Stimulated activated CD8-positive, alpha-beta memory T cell treated with anti-CD3 and anti-CD28 coated beads, Interleukin-4, amount 100 ng/mL, for 4 hours (primary cell): Measurements from ENCODE around the gene SHMT2.
A peak's percentile ranks its signal among the peaks of the same experiment; 100 is the strongest.

Source experiments
- DNase-seq, 2 donors: peaks; one replicate each; pipeline ENCODE4 v3.0.0-alpha.2; 2020; ENCODE audit warnings: low read depth in 2 of 2, low spot score in 1 of 2

The SHMT2 gene

DNA sequence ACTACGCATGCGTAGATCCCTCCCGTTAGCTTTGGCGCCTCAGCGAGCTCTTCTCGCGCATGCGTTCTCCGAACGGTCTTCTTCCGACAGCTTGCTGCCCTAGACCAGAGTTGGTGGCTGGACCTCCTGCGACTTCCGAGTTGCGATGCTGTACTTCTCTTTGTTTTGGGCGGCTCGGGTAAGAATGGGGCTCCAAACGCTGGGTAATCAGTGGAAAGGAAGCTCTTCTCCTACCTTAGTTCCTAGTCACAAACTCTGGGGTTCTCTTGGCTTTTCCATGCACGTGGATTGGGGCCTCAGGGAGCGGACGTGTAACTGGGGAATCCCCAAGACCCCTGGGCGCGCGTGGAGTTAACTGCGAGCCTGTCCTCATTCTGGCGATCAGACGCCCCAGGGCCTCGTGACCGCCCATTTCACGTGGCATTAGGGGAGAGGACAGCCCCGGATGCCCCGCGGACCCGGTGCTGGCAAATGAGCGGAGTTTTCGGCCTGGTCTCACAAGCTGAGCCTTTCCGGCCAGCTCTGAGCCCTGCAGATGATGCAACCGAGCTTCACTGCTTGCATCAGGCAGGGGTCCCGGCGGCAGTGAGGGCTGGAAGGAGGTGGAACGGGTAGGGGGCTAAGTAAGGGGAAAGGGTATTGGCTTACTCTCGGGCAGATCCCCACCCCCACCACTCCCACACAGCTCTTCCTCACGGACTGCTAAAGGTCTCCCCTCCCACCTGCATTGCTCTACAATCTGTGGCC lies at the start of gene SHMT2:
Gene SHMT2 (plus strand): TSS at position 78 of the 747 bp plus-strand sequence. CDS start 68 bp downstream, at position 146.
- DNase-seq, result peak; percentile 86 to 90

DNA sequence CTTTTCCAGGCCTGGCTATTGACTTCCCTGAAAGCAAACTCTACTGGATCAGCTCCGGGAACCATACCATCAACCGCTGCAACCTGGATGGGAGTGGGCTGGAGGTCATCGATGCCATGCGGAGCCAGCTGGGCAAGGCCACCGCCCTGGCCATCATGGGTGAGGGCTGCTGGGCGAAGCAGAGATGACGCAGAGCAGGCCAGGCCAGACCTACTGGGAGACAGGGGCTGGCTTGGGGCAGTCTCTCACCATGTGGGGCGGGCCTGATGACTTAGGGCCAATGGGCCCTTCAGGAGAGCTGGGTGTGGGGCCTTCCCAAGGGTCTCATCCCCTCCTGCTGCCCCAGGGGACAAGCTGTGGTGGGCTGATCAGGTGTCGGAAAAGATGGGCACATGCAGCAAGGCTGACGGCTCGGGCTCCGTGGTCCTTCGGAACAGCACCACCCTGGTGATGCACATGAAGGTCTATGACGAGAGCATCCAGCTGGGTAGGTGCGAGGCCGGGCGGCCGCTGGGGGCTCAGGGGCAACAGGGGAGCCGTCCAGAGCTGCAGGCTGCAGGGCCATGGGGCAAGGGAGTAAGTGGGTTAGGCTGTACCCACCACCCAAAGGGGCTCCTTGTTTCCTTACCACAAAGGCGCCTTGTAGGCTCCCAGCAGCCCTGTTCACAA lies 49.1 kb upstream of the SHMT2 start:
- DNase-seq, result no peak

DNA sequence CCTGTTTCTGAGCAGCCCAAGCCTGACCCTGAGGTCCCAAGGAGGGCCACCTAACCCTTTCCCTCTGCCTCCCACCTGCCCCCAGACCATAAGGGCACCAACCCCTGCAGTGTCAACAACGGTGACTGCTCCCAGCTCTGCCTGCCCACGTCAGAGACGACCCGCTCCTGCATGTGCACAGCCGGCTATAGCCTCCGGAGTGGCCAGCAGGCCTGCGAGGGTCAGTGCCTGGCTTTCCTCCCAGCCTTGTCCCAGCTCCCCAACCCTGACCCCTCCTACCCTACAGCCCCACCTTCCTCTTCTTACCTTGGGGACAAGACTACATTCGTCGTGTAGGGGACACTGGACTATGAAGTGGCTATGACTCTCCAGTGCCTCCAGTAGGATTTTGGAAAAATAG lies 48.4 kb upstream of the SHMT2 start:
- no peak for DNase-seq

DNA sequence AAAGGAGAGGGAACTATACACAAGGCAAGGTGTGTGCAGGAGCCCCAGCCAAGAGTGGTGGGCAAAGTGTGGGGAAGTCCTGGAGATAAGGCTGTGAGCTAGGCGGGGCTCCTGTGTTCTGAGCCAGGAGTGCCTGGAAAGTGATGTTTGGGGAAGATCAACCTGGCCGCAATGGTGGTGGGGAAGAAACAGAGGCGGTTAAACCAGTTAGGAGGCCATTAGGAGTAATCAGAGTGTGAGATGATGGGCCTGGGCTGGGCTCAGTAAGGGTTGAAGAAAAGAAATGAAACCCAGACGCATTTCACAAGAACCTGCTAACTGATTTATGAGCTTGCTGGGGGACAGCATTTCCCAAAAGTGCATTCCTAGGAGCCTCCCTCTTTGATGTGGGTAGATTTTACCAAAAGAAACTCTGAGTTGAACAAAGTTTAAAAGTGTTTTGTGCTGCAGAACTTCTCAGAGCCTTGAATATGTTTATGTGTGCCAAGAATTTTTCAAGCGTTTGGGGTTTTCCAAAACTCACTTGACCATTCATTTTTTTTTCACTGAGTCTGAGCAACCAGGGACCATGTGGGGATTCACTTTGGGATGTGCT lies 47.9 kb upstream of the SHMT2 start:
- no peak for DNase-seq

DNA sequence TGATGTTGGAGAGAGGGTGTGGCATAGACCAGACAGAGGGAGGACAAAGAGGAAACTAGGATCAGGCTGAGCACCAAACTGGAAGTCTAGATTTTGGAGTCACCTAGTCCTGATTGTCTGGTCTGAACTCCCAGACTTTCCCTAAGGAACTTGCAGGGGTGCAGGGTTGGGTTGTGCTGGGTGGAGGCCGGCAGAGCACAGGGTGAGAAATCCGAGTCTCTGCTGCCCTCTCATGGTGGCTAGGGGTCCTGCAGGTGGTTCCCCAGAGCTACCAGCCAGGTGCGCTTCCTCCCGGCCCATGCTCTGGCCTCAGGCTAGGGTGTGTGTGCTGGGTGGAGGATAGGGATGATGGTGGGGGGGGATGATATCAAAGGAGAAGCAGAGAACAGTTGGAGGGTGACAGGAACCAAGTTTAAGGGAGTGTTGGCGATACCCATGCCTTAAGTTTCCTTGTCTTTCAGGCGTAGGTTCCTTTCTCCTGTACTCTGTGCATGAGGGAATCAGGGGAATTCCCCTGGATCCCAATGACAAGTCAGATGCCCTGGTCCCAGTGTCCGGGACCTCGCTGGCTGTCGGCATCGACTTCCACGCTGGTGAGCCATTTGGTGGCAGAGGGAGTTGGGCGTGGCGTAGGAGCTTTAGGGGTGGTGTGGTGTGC lies 46.5 kb upstream of the SHMT2 start:
- DNase-seq, result peak; percentile 53 to 70

DNA sequence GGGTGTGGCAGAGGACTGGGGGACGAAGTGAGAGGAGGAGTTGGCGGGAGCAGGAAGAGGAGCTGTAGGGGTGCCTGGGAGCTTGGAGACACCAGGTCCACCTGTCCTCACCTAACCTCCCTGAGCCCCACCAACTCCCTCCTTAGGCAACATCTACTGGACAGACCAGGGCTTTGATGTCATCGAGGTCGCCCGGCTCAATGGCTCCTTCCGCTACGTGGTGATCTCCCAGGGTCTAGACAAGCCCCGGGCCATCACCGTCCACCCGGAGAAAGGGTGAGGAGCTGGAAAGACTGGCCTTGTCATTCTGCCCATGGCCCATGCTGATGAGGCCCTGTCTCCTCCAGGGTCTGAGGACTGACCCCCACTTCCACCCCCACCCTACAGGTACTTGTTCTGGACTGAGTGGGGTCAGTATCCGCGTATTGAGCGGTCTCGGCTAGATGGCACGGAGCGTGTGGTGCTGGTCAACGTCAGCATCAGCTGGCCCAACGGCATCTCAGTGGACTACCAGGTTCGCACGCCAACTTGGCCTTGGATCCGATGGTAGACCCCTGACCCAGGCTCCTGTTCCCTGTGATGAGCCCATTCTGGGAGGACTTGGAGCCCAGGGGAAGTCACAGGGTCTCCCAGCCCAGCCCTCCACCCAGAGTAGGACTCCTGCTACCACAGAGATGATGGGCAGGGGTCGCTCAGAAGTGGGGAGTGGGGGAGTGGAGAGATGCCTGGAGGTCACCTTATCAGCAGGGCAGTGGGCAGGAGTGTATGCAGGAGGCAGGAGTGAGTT lies 45.4 kb upstream of the SHMT2 start:
- no peak for DNase-seq

DNA sequence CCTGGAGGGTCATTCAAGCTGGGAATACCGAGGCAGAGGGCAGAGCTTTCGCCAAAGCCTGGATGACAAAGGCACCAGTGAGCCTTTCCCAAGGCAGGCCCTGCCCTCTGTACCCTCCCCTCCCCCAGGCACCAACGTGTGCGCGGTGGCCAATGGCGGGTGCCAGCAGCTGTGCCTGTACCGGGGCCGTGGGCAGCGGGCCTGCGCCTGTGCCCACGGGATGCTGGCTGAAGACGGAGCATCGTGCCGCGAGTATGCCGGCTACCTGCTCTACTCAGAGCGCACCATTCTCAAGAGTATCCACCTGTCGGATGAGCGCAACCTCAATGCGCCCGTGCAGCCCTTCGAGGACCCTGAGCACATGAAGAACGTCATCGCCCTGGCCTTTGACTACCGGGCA lies 44.1 kb upstream of the SHMT2 start:
- DNase-seq, result no peak

DNA sequence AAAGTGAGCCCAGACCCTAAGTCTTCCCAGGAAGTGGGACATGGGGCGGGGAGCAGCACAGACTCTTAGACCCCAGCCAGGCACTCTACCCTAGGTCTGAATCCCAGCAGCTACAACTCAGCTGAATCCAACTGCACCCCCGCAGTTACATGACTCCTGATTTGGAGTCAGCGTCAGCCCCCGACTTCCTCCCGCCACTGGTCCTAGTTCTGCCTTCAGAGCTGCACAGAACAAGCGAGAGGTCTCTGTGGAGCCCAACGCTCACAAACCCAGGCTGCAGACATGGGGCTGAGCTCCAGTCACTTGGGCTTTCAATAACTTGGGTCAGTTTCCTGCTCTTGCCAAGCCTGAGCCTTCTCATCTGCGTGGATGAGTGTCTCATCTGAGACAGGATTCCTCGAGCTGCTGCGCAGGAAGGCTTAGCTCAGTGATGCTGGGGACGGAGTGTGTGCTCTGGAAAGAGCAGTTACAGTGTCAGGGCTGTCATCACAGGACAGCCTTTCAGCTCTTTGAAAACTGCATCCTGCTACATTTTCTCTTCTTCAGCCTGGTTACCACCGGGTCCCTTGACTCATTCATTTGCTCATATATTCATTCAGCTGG lies 43.5 kb upstream of the SHMT2 start:
- no peak for DNase-seq

DNA sequence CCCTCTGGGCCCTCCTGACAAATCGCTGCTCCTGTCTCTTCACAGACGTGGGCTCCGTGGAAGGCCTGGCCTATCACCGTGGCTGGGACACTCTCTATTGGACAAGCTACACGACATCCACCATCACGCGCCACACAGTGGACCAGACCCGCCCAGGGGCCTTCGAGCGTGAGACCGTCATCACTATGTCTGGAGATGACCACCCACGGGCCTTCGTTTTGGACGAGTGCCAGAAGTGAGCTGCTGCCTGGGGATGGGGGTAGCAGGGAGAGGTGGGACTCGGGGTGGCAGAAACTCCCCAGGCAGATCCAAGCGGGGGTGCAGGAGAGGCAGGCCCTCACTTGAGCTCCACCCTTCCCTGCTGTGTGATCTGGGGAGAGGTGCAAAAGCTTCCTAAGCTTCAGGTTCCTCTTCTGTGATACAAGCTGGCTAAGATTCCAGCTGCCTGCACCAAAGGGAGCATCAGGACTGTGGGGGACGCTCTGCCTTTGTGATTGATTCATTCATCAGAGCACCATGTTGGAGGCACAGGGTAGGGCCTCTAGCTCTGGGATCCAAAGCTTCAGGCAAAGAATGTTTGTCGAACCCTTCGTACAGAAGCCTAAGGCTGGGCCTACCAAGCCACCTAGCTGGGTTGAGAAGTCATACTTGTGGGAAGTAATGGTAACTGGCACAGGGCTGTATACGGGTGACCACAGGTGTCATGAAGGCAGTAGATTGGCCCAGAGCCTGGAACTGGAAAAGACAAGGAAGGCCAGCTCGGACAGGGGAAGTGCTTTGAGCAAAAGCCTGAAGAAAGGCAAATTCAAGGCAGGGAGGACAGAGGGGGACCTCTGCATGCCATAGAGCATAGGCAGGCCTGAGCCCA lies 42.1 kb upstream of the SHMT2 start:
- DNase-seq, result no peak

DNA sequence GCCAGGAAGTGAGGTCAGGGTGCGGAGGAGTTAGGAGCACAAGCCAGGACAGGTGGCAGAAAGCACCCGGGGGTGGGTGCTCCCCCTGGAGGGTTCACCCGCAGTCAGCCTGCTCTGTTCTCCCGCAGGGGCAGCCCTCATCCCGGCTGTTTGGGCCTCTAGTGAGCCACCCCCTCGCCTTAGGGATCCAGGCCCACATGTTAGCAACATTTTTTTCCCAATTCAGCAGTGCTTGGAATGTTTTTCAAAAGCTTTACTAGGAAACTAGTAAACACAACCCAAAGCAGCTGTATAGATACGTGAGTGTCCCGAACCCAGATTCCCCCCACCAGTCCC lies 41.5 kb upstream of the SHMT2 start:
- DNase-seq, result no peak

DNA sequence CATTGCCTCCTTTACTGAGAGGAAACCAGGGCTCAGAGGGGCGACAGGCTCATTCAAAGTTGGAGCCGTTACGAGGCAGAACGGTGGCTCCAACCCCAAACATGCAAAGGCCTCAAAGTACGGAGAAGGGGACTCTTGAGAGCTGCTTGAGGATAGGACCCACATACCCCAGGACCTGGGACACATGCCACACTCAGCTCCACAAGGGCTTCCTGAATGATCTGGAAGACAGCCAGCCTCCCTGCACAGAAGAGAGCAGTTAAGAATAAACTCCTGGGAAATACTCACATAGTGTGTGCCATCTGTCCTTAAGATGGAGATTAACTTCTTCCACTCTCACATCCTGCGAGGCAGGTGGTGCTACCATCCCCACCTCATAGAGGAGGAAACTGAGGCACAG lies 39.5 kb upstream of the SHMT2 start:
- DNase-seq, result no peak

DNA sequence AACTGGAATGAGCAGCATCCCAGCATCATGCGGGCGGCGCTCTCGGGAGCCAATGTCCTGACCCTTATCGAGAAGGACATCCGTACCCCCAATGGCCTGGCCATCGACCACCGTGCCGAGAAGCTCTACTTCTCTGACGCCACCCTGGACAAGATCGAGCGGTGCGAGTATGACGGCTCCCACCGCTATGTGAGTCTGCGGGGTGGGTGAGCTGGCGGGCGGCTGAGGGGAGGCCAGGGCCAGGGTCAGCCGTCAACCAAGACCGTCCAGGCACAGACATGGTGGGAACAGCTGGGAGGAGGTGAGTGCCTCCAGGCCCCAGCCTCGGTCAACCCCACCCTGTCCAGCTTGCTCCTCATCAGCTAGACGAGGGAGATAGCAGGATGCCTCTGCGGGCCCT lies 38.7 kb upstream of the SHMT2 start:
- no peak for DNase-seq

DNA sequence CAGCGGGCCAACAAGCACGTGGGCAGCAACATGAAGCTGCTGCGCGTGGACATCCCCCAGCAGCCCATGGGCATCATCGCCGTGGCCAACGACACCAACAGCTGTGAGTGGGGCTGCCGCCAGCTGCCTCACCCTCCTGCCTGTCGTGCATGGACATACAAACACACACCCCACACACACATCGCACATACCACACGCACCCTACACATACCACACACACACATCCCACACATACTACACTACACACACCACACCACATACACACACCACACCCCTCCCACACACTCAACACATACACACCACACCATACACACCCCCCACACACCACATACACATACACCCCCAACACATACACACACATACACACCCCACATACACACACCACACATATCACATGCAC lies 38.1 kb upstream of the SHMT2 start:
- DNase-seq, result no peak

DNA sequence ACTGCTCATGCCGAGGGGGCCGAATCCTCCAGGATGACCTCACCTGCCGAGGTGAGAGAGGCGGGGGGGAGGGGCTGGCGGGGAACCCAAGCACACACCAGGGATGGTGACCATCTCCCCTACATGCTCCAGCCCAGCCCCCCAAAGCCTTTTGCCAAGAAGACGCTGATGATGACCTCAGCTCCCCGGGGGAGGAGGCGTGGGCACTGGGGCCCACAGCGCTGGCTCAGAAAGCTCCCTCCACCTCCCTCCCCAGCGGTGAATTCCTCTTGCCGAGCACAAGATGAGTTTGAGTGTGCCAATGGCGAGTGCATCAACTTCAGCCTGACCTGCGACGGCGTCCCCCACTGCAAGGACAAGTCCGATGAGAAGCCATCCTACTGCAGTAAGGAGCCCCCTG lies 36.6 kb upstream of the SHMT2 start:
- no peak for DNase-seq

DNA sequence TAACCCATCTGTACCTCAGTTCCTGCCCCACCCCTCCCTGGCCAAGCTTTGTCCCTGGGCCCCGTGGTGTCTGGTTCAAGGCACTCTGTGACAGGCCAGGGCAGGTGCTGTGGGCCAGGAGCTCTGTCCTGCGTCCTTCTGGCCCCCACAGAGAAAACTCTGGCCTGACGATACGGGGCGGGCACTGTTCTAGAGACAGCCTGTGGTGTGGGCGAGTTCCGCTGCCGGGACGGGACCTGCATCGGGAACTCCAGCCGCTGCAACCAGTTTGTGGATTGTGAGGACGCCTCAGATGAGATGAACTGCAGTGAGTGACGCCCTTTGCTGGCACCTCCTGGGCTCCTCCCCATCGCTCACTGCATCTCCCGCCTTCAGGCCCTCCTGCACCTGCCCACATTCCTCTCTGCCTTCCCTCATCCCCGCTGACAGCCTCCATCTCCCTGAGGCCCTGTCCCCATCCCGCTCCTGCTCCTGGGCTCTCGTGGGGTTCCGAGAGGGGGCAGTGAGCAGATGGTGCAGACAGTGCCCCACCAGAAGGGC lies 35.7 kb upstream of the SHMT2 start:
- no peak for DNase-seq

DNA sequence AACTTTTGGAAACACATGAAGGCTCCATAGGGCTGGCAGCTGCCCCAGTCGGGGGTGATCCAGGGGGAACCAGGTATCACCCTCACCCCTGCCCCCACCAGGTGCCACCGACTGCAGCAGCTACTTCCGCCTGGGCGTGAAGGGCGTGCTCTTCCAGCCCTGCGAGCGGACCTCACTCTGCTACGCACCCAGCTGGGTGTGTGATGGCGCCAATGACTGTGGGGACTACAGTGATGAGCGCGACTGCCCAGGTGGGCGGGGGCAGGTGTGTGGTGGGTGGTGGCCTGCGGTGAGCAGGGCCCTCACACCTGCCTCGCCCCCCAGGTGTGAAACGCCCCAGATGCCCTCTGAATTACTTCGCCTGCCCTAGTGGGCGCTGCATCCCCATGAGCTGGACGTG lies 35.3 kb upstream of the SHMT2 start:
- no peak for DNase-seq

DNA sequence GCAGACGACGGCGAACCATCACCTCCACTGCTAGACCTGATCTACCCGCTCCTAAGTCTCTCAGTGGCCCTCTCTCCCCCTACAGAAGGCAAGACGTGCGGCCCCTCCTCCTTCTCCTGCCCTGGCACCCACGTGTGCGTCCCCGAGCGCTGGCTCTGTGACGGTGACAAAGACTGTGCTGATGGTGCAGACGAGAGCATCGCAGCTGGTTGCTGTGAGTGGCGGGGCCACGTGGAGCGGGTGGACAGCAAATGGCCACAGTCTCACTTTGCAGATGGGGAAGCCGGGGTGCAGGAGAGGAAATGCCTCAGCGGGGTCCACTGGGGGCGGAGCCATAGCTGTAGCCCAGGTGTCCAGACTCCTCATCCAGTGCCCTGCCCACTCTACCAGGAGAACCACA lies 34.3 kb upstream of the SHMT2 start:
- DNase-seq, result no peak

DNA sequence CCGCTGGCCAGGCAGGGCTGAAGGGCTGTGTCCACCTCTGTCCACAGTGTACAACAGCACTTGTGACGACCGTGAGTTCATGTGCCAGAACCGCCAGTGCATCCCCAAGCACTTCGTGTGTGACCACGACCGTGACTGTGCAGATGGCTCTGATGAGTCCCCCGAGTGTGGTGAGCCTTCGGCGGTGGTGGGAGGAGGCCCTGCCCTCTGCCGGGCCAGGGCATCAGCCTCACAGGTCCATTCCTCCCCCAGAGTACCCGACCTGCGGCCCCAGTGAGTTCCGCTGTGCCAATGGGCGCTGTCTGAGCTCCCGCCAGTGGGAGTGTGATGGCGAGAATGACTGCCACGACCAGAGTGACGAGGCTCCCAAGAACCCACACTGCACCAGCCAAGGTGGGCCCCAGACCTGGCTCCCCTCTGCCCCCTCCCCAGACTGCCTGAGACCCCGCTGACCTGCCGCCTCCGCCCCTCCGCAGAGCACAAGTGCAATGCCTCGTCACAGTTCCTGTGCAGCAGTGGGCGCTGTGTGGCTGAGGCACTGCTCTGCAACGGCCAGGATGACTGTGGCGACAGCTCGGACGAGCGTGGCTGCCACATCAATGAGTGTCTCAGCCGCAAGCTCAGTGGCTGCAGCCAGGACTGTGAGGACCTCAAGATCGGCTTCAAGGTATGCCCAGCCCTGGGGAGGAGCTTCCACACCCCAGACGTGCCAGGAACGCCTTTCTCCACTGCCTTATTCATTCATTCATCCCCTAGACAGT lies 33.7 kb upstream of the SHMT2 start:
- no peak for DNase-seq

DNA sequence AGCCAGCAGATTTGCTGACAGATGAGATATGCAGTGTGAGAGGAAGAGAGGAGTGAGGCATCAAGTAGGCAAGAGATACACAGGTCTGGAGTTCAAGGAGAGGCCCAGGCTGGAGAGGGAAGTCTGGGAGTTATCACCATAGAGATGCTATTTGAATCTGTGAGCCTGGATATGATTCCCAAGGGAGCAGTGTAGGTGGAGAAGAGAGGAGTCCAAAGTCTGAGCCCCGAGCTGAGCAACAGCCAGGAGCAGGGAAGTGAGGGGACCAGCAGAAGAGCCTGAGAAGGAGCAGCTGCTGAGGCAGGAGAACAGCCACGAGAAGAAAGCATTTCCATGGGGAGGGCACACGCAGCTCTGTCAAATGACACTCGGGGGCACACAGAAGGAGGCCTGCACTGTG lies 33.1 kb upstream of the SHMT2 start:
- no peak for DNase-seq
